Renal pelvis (tissue), 4 donors: Measurements from ENCODE around the gene FOSB. TPM values are rescaled to one million over a fixed set of nuclear protein-coding genes. Genes with fewer than 3 reads are reported as not detected.
"Not testable (repeated sequence)": the region's sequence is repeated elsewhere in the genome, so short reads cannot be mapped to it uniquely, and the experiment has no call there.

ENCODE experiments used
- DNase-seq: peaks from one replicate; pipeline ENCODE4 v3.0.0-alpha.2; 2013
- polyA plus RNA-seq, 3 donors: library from polyadenylated mRNA; unstranded; fragments of 120-200 nt; gene quantifications; one replicate each; pipeline ENCODE4 v1.2.1, GENCODE V29; 2013; ENCODE audit not compliant: insufficient read length in 3 of 3

FOSB gene
- polyA plus RNA-seq, 3 donors = 9.8 to 13.1 (median 11.1) TPM

GRCh38 chr19:45502111-45502510, 34.3 kb downstream of the FOSB start:
- no peak for DNase-seq

GRCh38 chr19:45503909-45504308, 36.1 kb downstream of the FOSB start:
- DNase-seq = no peak

GRCh38 chr19:45505151-45505995, 37.6 kb downstream of the FOSB start:
- DNase-seq = no peak

- no peak for DNase-seq
These were observed 38.1 kb downstream of the FOSB start for GRCh38 chr19:45505996-45506245.

GRCh38 chr19:45506246-45506988, 38.6 kb downstream of the FOSB start:
- DNase-seq = peak; percentile 87

GRCh38 chr19:45506989-45507871, 39.4 kb downstream of the FOSB start, which contains the start of gene VASP:
TSS of gene VASP (plus strand) at chr19:45507479. CDS start at chr19:45507772, 293 bp downstream.
- peak; percentile 81 for DNase-seq

- no peak for DNase-seq
These were observed 40.1 kb downstream of the FOSB start for GRCh38 chr19:45507872-45508416.

- DNase-seq = no peak
These were observed 40.6 kb downstream of the FOSB start for GRCh38 chr19:45508417-45508860.

- no peak for DNase-seq
These were observed 41.3 kb downstream of the FOSB start for GRCh38 chr19:45508861-45509691.

- DNase-seq = no peak
These were observed 41.9 kb downstream of the FOSB start for GRCh38 chr19:45509692-45510015.

- DNase-seq = not testable (repeated sequence)
These were observed 42.6 kb downstream of the FOSB start for GRCh38 chr19:45510352-45510751.

- no peak for DNase-seq
These were observed 43.3 kb downstream of the FOSB start for GRCh38 chr19:45511074-45511473.

- DNase-seq = no peak
These were observed 45.2 kb downstream of the FOSB start for GRCh38 chr19:45512881-45513483.

- no peak for DNase-seq
These were observed 46.7 kb downstream of the FOSB start for GRCh38 chr19:45514376-45515051.

- no peak for DNase-seq
These were observed 47.4 kb downstream of the FOSB start for GRCh38 chr19:45515081-45515624.

- DNase-seq = no peak
These were observed 48.1 kb downstream of the FOSB start for GRCh38 chr19:45515807-45516401.

- DNase-seq = no peak
These were observed 49.4 kb downstream of the FOSB start for GRCh38 chr19:45517238-45517637.

GRCh38 chr19:45517641-45518468, 50.1 kb downstream of the FOSB start:
- DNase-seq = no peak

GRCh38 chr19:45518469-45518826, 50.7 kb downstream of the FOSB start:
- DNase-seq = no peak
